H1 (cell line): ENCODE results near the gene TBC1D22A. TPM values are rescaled to one million over a fixed set of nuclear protein-coding genes. Genes with fewer than 3 reads are reported as not detected.

Experiments
- CTCF ChIA-PET: fragments of 300-600 bp; sonication (Branson Sonifier 250); formaldehyde crosslinking; loops from one replicate; lab custom pipeline; 2021; ENCODE audit not compliant: partially characterized antibody; lab: Charles Lee
- POLR2A ChIA-PET: fragments of 300-600 bp; sonication (Branson Sonifier 250); formaldehyde crosslinking; loops from one replicate; lab custom pipeline; 2021; ENCODE audit warnings: inconsistent platforms; ENCODE audit not compliant: partially characterized antibody; lab: Charles Lee
- DNase-seq, 2 experiments: peaks; one replicate each; pipeline versions ENCODE4 v3.0.0 to v3.0.0-alpha.2; 2010 to 2022; ENCODE audit warnings: low spot score in 2 of 2, low read depth in 1 of 2, mixed read lengths in 1 of 2
- FAIRE-seq: peaks from 2 replicates; lab custom pipeline; 2011; peaks lifted over from hg19 to GRCh38; lab: Jason Lieb, UNC
- H2AFZ ChIP-seq: 2 replicates; pipeline ENCODE4 v1.8.1; 2012; ENCODE audit warnings: low read length, inconsistent platforms
- H2AK5ac ChIP-seq: 2 replicates; pipeline ENCODE4 v1.6.1; 2013; ENCODE audit warnings: low read depth, low read length
- H2BK120ac ChIP-seq: replicated peaks from 2 replicates; pipeline ENCODE3; 2013; ENCODE audit warnings: low read depth, low read length, inconsistent platforms
- H2BK12ac ChIP-seq: 2 replicates; pipeline ENCODE4 v1.6.1; 2013; ENCODE audit warnings: low read depth, low read length
- H2BK15ac ChIP-seq: 2 replicates; pipeline ENCODE4 v1.6.1; 2013; ENCODE audit warnings: low read length
- H2BK20ac ChIP-seq: 2 replicates; pipeline ENCODE4 v1.6.1; 2013; ENCODE audit warnings: low read length
- H2BK5ac ChIP-seq: 2 replicates; pipeline ENCODE4 v1.6.1; 2013; ENCODE audit warnings: low read depth, low read length
- H3K14ac ChIP-seq: 2 replicates; pipeline ENCODE4 v1.6.1; 2013; ENCODE audit warnings: inconsistent platforms; ENCODE audit not compliant: insufficient read length
- H3K18ac ChIP-seq: 2 replicates; pipeline ENCODE4 v1.6.1; 2013; ENCODE audit warnings: low read length; ENCODE audit errors: extremely low read depth
- H3K23ac ChIP-seq: 2 replicates; pipeline ENCODE4 v1.6.1; 2013; ENCODE audit warnings: inconsistent platforms; ENCODE audit not compliant: insufficient read length
- H3K23me2 ChIP-seq: 2 replicates; pipeline ENCODE4 v1.6.1; 2013; ENCODE audit warnings: low read depth, low read length
- H3K27ac ChIP-seq: 2 replicates; pipeline ENCODE4 v1.6.1; 2011; ENCODE audit warnings: low read depth, low read length, inconsistent platforms
- H3K27me3 ChIP-seq, 4 experiments: replicated peaks in 1 of 4; 1 replicate in 1 of 4; 2 replicates in 3 of 4; pipeline versions ENCODE4 v1.6.1 to v1.8.1; 2011 to 2013; ENCODE audit warnings: low read length in 3 of 4, mild to moderate bottlenecking in 3 of 4, inconsistent platforms in 2 of 4, mixed read lengths in 2 of 4, moderate library complexity in 1 of 4; ENCODE audit not compliant: control insufficient read depth in 3 of 4, insufficient read depth in 3 of 4; ENCODE audit errors: extremely low read depth in 1 of 4
- H3K36me3 ChIP-seq, 4 experiments: 2 replicates each; pipeline versions ENCODE4 v1.6.1 to v1.8.1; 2011 to 2013; ENCODE audit warnings: mild to moderate bottlenecking in 4 of 4, low read length in 3 of 4, moderate library complexity in 2 of 4, control low read depth in 1 of 4, inconsistent platforms in 1 of 4; ENCODE audit not compliant: insufficient read depth in 4 of 4, control insufficient read depth in 2 of 4
- H3K4ac ChIP-seq: replicated peaks from 2 replicates; pipeline ENCODE3; 2013; ENCODE audit warnings: low read length, low read depth, mixed read lengths, inconsistent platforms; ENCODE audit not compliant: insufficient read length
- H3K4me1 ChIP-seq, 4 experiments: replicated peaks in 1 of 4; 1 replicate in 1 of 4; 2 replicates in 3 of 4; pipeline versions ENCODE4 v1.6.1 to v1.8.1; 2011 to 2013; ENCODE audit warnings: low read length in 3 of 4, inconsistent platforms in 2 of 4, mixed read lengths in 1 of 4; ENCODE audit not compliant: insufficient read depth in 4 of 4, control insufficient read depth in 3 of 4
- H3K4me2 ChIP-seq, 2 experiments: 2 replicates each; pipeline versions ENCODE4 v1.6.1 to v1.8.1; 2011 to 2013; ENCODE audit warnings: low read depth in 2 of 2, low read length in 2 of 2, control low read depth in 1 of 2, inconsistent platforms in 1 of 2, mild to moderate bottlenecking in 1 of 2; ENCODE audit not compliant: insufficient read depth in 1 of 2
- H3K4me3 ChIP-seq, 4 experiments: fragments of 200-600, 300-600 bp in 1 of 4; sonication (generic), shearing (Covaris generic), sonication (Bioruptor Twin) in 1 of 4; 2 replicates each; pipeline versions ENCODE4 v1.5.1 to v1.8.1; 2011 to 2016; ENCODE audit warnings: low read length in 4 of 4, low read depth in 3 of 4, control low read depth in 2 of 4, inconsistent platforms in 2 of 4, mild to moderate bottlenecking in 2 of 4, mixed read lengths in 1 of 4, moderate library complexity in 1 of 4; ENCODE audit not compliant: insufficient read depth in 2 of 4; ENCODE audit errors: extremely low read depth in 1 of 4
- H3K56ac ChIP-seq: replicated peaks from 2 replicates; pipeline ENCODE3; 2013; ENCODE audit warnings: low read depth, mild to moderate bottlenecking, mixed read lengths, low read length, inconsistent platforms; ENCODE audit not compliant: insufficient read length
- H3K79me1 ChIP-seq: 2 replicates; pipeline ENCODE4 v1.6.1; 2013; ENCODE audit warnings: low read depth, low read length, control low read depth
- H3K79me2 ChIP-seq, 2 experiments: 2 replicates each; pipeline versions ENCODE4 v1.6.1 to v1.8.1; 2012 to 2013; ENCODE audit warnings: low read length in 2 of 2, mild to moderate bottlenecking in 2 of 2, inconsistent platforms in 1 of 2; ENCODE audit not compliant: insufficient read depth in 2 of 2, control insufficient read depth in 1 of 2
- H3K9ac ChIP-seq, 4 experiments: replicated peaks in 1 of 4; 1 replicate in 1 of 4; 2 replicates in 3 of 4; pipeline versions ENCODE4 v1.6.1 to v1.8.1; 2011 to 2013; ENCODE audit warnings: low read depth in 3 of 4, low read length in 3 of 4, control low read depth in 2 of 4, mild to moderate bottlenecking in 2 of 4, moderate library complexity in 2 of 4, inconsistent platforms in 1 of 4; ENCODE audit errors: extremely low read depth in 1 of 4
- H3K9me3 ChIP-seq, 2 experiments: 2 replicates each; pipeline versions ENCODE4 v1.6.1 to v1.8.1; 2012 to 2013; ENCODE audit warnings: mild to moderate bottlenecking in 2 of 2, moderate library complexity in 2 of 2, control low read depth in 1 of 2, inconsistent platforms in 1 of 2, low read depth in 1 of 2, low read length in 1 of 2, mixed read lengths in 1 of 2; ENCODE audit not compliant: insufficient read depth in 2 of 2
- H4K20me1 ChIP-seq, 2 experiments: replicated peaks in 1 of 2; 2 replicates each; pipeline versions ENCODE3 to v1.8.1; 2011 to 2013; ENCODE audit warnings: inconsistent platforms in 2 of 2, low read length in 2 of 2, mild to moderate bottlenecking in 1 of 2; ENCODE audit not compliant: insufficient read depth in 2 of 2, control insufficient read depth in 1 of 2
- H4K5ac ChIP-seq: 2 replicates; pipeline ENCODE4 v1.6.1; 2013; ENCODE audit warnings: low read length, low read depth, mixed read lengths, inconsistent platforms; ENCODE audit not compliant: insufficient read length
- H4K8ac ChIP-seq: 2 replicates; pipeline ENCODE4 v1.8.0; 2013; ENCODE audit warnings: mild to moderate bottlenecking, moderate library complexity, low read length, inconsistent platforms; ENCODE audit not compliant: insufficient read depth; ENCODE audit errors: extremely low read depth
- H4K91ac ChIP-seq: replicated peaks from 2 replicates; pipeline ENCODE3; 2013; ENCODE audit warnings: low read length, mixed read lengths, inconsistent platforms; ENCODE audit not compliant: insufficient read length
- BRCA1 ChIP-seq: IDR thresholded peaks from 2 replicates; pipeline ENCODE4 v1.6.1; 2012; ENCODE audit warnings: low read depth, low read length, improper control_type of control experiment
- CBX5 ChIP-seq: fragments of 300-800, 300-1000 bp; sonication (generic); IDR thresholded peaks from 2 replicates; pipeline ENCODE4 v1.7.1; 2016; ENCODE audit warnings: antibody characterized with exemption, low read length, low read depth
- CBX8 ChIP-seq: fragments of 300-800, 300-1000 bp; sonication (generic); IDR thresholded peaks from 2 replicates; pipeline ENCODE4 v1.7.1; 2016; ENCODE audit warnings: low read depth, low read length, borderline replicate concordance
- CHD2 ChIP-seq: IDR thresholded peaks from 2 replicates; pipeline ENCODE4 v1.6.1; 2012; ENCODE audit warnings: low read length, improper control_type of control experiment
- CTBP2 ChIP-seq: IDR thresholded peaks from 2 replicates; pipeline ENCODE4 v1.7.0; 2011; ENCODE audit warnings: borderline replicate concordance, mild to moderate bottlenecking, moderate library complexity, mixed read lengths, low read length; ENCODE audit not compliant: insufficient read depth, insufficient read length
- E2F6 ChIP-seq: IDR thresholded peaks from 2 replicates; pipeline ENCODE4 v1.6.1; 2012; ENCODE audit warnings: inconsistent platforms
- FOSL1 ChIP-seq: IDR thresholded peaks from 2 replicates; pipeline ENCODE4 v1.6.1; 2011; ENCODE audit warnings: mild to moderate bottlenecking, low read depth, low read length, moderate library complexity; ENCODE audit not compliant: insufficient read depth
- GABPA ChIP-seq: IDR thresholded peaks from 2 replicates; pipeline ENCODE4 v1.6.1; 2011; ENCODE audit warnings: mild to moderate bottlenecking, low read length, moderate library complexity, borderline replicate concordance; ENCODE audit not compliant: insufficient read depth
- JUN ChIP-seq: IDR thresholded peaks from 2 replicates; pipeline ENCODE4 v1.6.1; 2011; ENCODE audit warnings: low read depth, mild to moderate bottlenecking, improper control_type of control experiment, low read length
- POLR2A ChIP-seq, 2 experiments: IDR thresholded peaks; 1 replicate in 1 of 2; 2 replicates in 1 of 2; pipeline ENCODE4 v1.6.1; 2011; ENCODE audit warnings: low read depth in 2 of 2, low read length in 2 of 2, mild to moderate bottlenecking in 2 of 2; ENCODE audit errors: control extremely low read depth in 1 of 2
- SP1 ChIP-seq: IDR thresholded peaks from 2 replicates; pipeline ENCODE4 v1.6.1; 2011; ENCODE audit warnings: low read depth, low read length
- SP4 ChIP-seq: IDR thresholded peaks from 2 replicates; pipeline ENCODE4 v1.6.1; 2012; ENCODE audit warnings: low read length, inconsistent platforms
- SRF ChIP-seq: IDR thresholded peaks from 2 replicates; pipeline ENCODE4 v1.6.1; 2011; ENCODE audit warnings: mild to moderate bottlenecking, low read depth, low read length, moderate library complexity
- SUZ12 ChIP-seq: fragments of 200-600 bp; sonication (generic); IDR thresholded peaks from 2 replicates; pipeline ENCODE4 v1.6.1; 2012; ENCODE audit warnings: mild to moderate bottlenecking, inconsistent platforms, low read length, moderate library complexity, mixed read lengths
- TAF1 ChIP-seq: IDR thresholded peaks from 2 replicates; pipeline ENCODE4 v1.6.1; 2011; ENCODE audit warnings: mild to moderate bottlenecking, low read depth, low read length
- TCF12 ChIP-seq: IDR thresholded peaks from 2 replicates; pipeline ENCODE4 v1.6.1; 2011; ENCODE audit warnings: low read depth, mild to moderate bottlenecking, low read length
- WGBS, 2 experiments: shearing (Covaris generic) in 1 of 2; methylation state at CpG; one replicate each; pipeline versions ENCODE4 v1.1.6 to v1.1.7; 2013 to 2015; ENCODE audit warnings: low lambda C conversion rate in 2 of 2, mixed read lengths in 2 of 2, inconsistent platforms in 1 of 2, low coverage in 1 of 2, missing lambda C conversion rate in 1 of 2; ENCODE audit not compliant: insufficient replicate concordance in 2 of 2, insufficient coverage in 1 of 2, insufficient read length in 1 of 2; ENCODE audit errors: extremely low coverage in 1 of 2, missing lambda C conversion rate in 1 of 2; 5-methylcytosine and 5-hydroxymethylcytosine counted together
- polyA plus RNA-seq, 7 experiments: library from polyadenylated mRNA; depleted of rRNA in 3 of 7; stranded (reverse) in 5 of 7; unstranded in 2 of 7; fragments of >200 nt in 5 of 7; fragments of 200-250 nt in 2 of 7; gene quantifications; 1 replicate in 5 of 7; 2 replicates in 1 of 7; 4 replicates in 1 of 7; pipeline versions ENCODE4 v1.2.1 to v1.2.3, GENCODE V29; 2011 to 2013; ENCODE audit warnings: missing spikeins in 2 of 7, mixed read lengths in 2 of 7
- total RNA-seq: library from RNA; stranded (reverse); fragmentation: NEBNext Ultra II Directional; extraction: Animal tissue kit (Norgen Biotek cat#: 25700); gene quantifications from 2 replicates; pipeline ENCODE4 v1.2.1, GENCODE V29; 2021

The TBC1D22A gene
- total and polyA plus RNA-seq, 2 of the 8 experiments (the other 6 are each of a cell fraction or from before 2014, with no cell fraction given), result 11.9 to 18.4 TPM

- Histone ChIP-seq H3K79me1 (peaks cover 3% of the 10 kb centered on the region), H2BK5ac (no peak overlapping the region), H3K56ac (no peak overlapping the region), H3K18ac (no peak overlapping the region), H2BK12ac (no peak overlapping the region), H3K27me3 (no peaks in the 10 kb centered on the region), H4K20me1 (no peaks in the 10 kb centered on the region), H2BK15ac (no peak overlapping the region), H3K4me3 (no peak overlapping the region), H2AFZ (no peak overlapping the region), H4K5ac (no peak overlapping the region), H3K9ac (no peak overlapping the region), H3K79me2 (peaks cover 0 to 7% of the 10 kb centered on the region in 2 experiments; a peak in 1 of 4 replicates), H3K23ac (no peak overlapping the region), H2BK120ac (no peak overlapping the region), H3K4ac (no peak overlapping the region), H3K27ac (no peak overlapping the region), H3K4me2 (no peak overlapping the region), H3K9me3 (no peaks in the 10 kb centered on the region), H2BK20ac (no peak overlapping the region), H3K4me1 (peaks cover 0 to 7% (median 0%) of the 10 kb centered on the region in 4 experiments; a peak in 1 of 7 replicates), H3K36me3 (no peaks in the 10 kb centered on the region), H3K14ac (no peak overlapping the region), H2AK5ac (no peak overlapping the region), H4K91ac (no peak overlapping the region), H3K23me2 (no peaks in the 10 kb centered on the region), H4K8ac (no peak overlapping the region)
- DNase-seq (no peak), FAIRE-seq (no peak)
- WGBS, 2 experiments, result 93% methylated on average over 15 of the region's 16 CpGs; no CpG with 5 or more reads in 1 of the 2 experiments
- ChIA-PET POLR2A (no interaction called here), CTCF (interaction anchor here (0.7 kb wide), 1 partner anchor 1633 kb away, joined by 3 read pairs; no protein-coding TSS in a partner anchor)
- TF ChIP-seq TCF12 (no peak), CBX8 (no peak), CTBP2 (no peak), POLR2A (IDR thresholded peaks at IDR 0.05; ENCODE audit: control extremely low read depth in 1 of 2, low read depth in 2 of 2, low read length in 2 of 2) (no peak), GABPA (no peak), BRCA1 (no peak), SP1 (no peak), CBX5 (no peak), JUN (no peak), SRF (no peak), SUZ12 (no peak), E2F6 (no peak), FOSL1 (no peak), CHD2 (no peak), TAF1 (no peak), SP4 (no peak)
These were observed 98.1 kb downstream of the TBC1D22A start for GRCh38 chr22:46860562-46860961.
